ENCODE results near the gene SAPCD1.
"Not testable (repeated sequence)": the region's sequence is repeated elsewhere in the genome, so short reads cannot be mapped to it uniquely, and the experiment has no call there.

The SAPCD1 gene

DNA sequence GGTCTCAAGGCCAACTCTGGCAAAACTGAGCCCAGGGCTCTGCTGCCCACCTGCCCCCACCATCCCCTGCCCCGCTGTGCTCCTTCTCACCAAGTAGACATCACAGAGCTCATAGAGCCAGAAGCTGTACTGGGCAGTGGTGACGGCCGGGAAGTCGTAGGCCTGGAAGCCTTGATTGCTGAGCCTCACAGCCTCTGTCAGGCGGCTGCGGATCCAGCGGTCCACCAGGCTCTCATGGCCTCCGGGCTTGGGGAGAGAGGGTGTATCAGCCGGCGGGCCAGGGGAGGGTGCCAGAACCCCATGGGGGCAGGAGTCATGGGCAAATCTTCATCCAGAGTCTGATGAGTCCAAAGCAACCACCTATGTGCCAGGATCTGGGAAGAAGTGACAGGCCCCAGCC lies 17.5 kb downstream of the SAPCD1 start:
- DNase-seq, result no peak

DNA sequence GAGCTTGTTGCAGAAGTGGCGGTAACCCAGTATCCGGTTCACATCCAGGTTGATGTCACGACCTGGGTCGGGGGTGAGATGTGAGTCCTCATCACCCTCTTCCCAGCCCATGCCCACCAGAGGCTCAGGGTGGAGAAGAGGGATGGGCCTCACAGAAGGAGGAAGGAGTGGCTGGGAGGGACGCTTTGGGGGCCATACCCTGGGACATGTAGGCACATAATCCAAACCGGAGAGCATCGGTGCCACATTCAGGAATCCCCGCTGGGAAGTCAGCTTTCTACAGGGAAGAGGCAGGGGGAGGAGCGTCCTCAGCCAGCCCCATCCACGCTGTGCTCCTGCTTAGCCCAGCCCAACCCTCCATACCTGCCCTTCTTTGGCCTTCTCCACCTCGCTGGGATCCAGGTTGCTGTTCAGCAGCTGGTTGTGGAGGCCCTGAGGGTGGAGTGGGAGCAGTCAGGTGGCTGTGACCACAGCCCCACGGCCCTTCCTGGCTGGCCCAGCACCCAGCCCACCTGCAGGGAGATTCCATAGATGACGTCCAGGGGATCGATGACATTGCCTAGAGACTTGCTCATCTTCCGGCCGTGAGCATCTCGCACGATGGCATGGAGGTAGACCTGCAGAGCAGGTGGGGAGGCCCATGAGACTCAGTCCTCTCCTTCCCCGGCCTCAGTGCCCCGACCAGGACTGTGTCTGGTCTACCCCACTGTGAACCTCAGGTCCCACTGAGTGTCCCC lies 18.2 kb downstream of the SAPCD1 start:
- no peak for DNase-seq

DNA sequence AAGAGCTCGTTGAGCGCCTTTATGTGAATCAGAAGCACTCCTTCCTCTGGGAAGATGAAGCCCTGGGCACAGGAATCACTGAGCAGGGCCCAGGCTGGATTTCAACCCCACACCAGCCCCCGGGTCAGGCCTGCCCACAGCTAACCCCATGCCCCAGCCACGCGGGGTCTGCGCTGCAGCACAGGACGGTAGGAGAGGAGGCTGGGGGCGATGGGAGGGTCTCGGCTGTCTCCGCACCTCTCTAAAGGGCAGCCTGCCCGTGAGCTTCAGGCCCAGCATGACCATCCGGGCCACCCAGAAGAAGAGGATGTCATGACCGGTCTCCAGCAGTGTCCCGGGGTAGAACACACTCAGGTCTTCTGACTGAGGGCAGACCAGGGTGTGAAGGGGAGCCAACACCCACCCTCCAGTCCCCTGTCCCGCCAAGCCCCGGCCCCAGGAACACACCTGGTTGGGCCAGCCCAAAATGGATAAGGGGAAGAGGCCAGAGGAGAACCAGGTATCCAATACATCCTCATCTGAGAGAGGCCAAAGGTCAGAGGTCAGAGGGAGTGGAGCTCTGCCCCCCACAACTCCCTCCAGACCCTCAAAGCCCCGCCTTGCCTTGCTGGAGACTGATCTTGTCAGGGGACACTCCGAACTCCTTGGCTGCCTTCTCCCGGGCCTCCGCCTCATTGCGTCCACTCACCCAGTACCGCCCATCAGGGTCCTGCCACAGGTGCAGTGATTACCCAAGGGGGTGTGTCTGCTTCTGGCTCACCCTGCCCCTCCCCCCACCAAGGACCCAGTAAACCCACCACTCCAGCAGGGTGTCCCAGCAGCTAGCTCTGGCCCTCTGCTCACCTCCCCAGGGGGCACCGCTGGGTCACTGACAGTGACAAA lies 19.0 kb downstream of the SAPCD1 start:
- no peak for DNase-seq

DNA sequence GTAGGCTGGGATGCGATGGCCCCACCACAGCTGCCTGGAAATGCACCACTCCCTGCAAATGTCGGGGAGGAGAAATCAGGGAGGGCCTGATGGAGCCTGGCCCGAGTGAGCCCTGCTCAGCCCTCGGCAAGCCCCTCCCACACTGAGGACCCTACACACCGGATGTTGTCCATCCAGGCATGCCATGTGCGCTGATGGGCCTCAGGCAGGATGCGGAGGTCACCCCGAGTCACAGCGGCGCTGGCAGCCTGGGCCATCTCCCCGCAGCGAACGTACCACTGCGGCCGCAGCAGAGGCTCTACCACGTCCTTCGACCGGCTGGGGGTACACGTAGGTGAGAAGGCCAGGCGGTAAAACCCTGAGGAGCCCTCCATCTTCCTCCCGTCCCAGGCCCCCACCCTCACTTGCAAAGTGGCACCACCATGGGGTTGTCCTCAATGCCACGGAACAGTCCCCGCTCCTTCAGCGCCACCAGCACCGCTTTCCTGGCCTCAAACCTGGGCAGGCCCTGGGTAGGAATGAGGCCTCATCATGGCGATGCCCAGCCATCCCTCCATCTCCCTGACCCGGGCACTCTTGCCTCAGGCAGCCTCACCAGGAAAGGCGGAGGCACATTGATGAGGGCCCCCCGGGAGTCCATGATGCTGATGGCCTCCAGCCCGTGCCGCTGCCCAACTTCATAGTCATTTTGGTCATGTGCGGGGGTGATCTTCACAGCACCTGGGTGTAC lies 19.8 kb downstream of the SAPCD1 start:
- DNase-seq, result no peak

GRCh38 chr6:31784098-31784925 lies 21.9 kb downstream of the SAPCD1 start:
- DNase-seq, result no peak

DNA sequence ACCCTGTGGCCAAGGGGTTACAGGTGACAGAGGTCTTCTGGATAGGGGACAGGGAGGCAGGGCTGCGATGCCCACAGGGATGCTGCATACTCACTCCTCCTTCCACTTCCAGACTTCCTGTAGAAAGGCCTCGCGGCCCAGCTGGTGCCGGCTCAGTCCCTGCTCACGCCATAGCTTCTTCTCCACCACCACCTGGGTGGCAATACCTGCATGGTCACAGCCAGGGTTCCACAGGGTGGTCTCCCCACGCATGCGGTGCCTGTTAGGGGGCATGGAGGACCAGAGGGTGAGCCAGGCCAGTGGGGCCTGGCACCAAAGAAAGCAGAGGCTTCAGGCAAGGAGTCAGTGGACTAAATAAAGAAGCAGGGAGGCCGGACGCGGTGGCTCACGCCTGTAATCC lies 23.0 kb downstream of the SAPCD1 start:
- DNase-seq, result no peak

GRCh38 chr6:31791324-31792089 lies 29.1 kb downstream of the SAPCD1 start:
- DNase-seq, result no peak

DNA sequence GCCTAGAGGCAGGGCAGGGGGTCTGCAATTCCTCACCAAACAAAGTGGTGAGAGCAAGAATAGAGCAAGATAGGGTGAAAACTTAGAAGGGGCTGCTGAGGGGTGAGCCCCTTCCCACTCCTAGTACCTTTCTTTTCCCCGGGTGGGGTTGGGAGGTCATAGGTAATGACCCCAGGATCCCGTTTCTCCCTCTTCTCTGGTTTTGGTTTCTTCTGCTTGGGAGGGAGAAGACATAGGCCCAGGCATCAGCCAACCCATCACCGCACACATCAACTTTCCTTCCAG lies 29.6 kb downstream of the SAPCD1 start:
- DNase-seq, result no peak

GRCh38 chr6:31792761-31793171 lies 30.3 kb downstream of the SAPCD1 start:
- no peak for DNase-seq

DNA sequence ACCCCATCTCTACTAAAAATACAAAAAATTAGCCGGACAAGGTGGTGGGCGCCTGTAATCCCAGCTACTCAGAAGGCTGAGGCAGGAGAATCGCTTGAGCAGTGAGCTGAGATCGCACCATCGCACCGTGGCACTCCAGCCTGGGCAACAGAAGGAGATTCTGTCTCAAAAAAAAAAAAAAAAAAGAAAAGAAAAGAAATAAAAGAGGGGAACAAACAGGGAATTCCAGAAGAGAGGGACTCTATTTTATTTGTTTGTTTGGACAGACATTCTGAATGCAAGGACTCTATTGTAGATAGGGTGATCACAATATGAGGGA lies 31.4 kb downstream of the SAPCD1 start:
- DNase-seq, result not testable (repeated sequence)

GRCh38 chr6:31794294-31794865 lies 31.9 kb downstream of the SAPCD1 start:
- no peak for DNase-seq

DNA sequence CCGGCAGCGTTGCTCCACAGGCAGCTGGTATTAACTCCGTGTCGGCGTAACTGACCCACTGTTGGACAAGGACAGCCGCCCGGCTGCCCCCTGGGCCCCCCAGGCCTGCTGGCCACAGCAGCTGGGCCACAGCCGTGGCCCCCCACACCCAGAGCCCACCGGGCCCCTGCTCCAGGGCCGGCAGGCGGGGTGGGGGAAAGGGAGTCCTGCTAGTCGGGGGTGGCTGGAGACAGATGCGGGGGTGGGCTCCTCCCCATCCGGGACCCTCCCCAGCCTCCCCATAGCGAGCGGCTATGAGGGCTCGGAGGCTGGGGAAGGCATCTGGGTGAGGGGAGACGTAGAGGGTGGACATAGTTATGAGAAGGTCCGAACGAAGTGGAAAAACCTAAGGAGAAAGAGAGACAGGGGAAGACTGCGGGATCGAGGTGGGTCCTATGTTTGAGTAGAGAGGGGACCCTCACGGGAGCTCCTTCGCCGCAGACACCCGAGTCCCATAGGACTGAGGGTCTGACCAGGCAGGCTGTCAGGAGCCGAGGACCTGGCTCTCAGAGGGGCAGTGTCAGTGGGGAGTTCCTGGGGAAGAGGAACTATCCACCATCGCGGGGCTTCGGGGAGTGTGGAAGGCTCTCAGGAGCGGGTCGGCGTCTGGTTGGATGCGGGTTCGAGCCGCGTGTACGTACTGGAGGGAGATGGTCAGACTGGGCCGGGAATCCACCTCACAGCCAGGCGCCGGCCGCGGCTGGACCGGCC lies 32.6 kb downstream of the SAPCD1 start:
- DNase-seq, result no peak

DNA sequence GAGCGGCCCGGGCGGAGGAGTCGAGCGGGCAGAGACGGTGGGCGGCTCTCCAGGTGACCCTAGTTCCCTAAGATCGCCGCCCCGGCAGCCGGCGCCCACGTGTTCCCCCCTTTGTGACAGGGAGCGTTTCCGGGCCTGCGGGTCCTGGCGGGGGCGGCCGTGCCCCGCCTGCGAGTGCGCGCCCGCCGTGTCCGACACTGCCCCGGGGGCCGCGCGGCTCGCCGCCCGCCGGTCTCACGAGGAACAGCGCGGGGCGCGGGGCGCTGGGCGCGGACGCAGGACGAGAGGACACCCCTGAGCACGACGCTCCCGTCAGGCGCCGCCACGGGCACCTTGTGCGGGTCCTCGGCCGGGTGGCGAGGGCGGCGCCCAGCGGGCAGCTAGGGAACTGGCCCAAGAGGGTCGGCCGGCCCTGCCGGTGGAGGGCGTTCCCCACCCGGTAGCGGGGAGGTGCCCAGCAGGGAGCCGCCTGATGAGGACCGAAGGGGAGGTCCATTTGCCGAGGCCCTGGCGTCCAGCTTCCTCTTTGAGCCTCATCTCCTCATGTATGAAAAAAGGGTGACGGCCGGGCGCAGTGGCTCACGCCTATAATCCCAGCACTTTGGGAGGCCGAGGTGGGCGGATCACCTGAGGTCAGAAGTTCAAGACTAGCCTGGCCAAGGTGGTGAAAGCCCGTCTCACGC lies 33.3 kb downstream of the SAPCD1 start, which contains the start of gene VARS1:
Gene VARS1, minus strand, starts transcription at position 137 of the 683 bp plus-strand sequence. CDS start 535 bp downstream, outside the sequence.
- DNase-seq, result peak; percentile 81

DNA sequence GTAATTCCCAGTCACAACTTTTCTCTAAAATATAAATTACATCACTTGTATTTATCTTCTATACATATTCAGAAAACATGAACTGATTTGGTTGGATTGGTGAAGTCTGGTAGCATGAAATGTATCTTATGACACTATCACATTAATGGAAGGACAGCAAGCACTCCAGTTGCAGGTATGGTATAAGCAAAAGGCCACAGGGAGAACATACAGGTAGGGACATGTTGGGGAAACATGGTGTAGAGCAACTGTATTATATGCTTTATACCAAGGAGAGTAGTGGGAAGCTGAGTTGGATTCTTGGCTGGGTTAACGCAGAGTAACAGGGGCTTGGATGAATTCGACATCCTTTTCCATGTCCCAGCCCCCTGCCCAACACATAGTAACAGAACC lies 34.5 kb downstream of the SAPCD1 start:
- no peak for DNase-seq

GRCh38 chr6:31797588-31797987 lies 35.1 kb downstream of the SAPCD1 start:
- DNase-seq, result no peak

GRCh38 chr6:31799781-31800180 lies 37.3 kb downstream of the SAPCD1 start:
- DNase-seq, result no peak

DNA sequence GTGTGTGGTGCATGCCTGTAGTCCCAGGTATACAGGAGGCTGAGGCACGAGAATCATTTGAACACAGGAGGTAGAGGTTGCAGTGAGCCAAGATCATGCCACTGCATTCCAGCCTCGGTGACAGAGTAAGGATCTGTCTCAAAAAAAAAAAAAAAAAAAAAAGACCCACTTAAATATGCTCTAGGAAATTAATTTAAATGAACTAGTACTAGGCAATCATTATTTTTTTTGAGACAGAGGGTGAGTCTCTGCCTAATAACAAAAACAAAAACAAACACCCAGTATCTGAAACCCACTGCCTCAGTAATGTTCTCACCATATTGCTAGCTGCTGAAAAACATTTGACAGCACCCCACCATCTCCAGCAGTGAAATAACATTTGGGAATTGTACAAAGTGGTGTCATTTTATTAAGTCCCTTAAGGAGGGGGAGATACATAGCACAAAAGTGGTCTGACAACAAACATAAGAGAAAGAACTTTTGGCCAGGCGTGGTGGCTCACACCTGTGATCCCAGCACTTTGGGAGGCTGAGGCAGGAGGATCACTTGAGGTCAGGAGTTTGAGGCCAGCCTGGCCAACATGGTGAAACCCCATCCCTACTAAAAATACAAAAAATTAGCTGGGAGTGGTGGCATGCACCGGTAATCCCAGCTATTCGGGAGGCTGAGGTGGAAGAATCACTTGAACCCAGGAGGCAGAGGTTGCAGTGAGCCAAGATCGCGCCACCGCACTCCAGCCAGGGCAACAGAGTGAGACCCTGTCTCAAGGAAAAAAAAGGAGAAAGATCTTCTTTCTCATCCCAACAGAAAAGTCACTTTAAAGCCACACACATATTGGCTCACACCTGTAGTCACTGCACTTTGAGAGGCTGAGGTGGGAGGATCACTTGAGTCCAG lies 38.8 kb downstream of the SAPCD1 start:
- not testable (repeated sequence) for DNase-seq

DNA sequence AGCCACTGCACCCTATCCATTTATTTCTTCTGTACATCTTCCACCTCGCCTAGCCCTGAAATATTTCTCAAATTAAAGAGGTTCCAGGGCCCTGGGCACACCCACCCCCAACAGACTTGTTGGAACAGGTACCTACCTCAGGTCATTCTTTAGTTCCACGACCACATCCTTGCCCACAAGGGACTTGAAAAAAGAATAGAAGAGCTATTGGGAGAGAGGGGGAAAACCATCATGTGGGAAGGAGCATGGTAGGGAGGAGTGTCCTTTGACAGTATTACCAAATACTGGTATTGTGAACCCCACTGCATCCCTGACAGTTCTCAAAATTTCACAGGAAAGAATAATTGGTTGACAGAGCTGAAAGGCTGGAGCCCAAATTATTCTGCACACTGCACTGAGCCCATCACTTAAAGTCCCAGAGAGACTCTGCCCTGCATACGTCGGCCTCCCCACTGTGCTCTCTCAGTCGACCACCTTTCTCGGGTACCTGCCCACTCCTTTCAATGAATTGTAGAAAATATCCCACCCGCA lies 43.5 kb downstream of the SAPCD1 start:
- DNase-seq, result no peak

All from amniotic stem cell (primary cell).